HG02610 (cell line): ENCODE measurements around the gene GARNL3.

Experiments
- ATAC-seq: cut with Tn5 transposase; IDR thresholded peaks from one replicate; pipeline ENCODE4 v1.9.1; 2021; ENCODE audit warnings: mild to moderate bottlenecking, moderate library complexity; ENCODE audit not compliant: unreplicated experiment

GARNL3 gene

GRCh38 chr9:127370672-127371648, 106.4 kb downstream of the GARNL3 start:
- no peak for ATAC-seq

DNA sequence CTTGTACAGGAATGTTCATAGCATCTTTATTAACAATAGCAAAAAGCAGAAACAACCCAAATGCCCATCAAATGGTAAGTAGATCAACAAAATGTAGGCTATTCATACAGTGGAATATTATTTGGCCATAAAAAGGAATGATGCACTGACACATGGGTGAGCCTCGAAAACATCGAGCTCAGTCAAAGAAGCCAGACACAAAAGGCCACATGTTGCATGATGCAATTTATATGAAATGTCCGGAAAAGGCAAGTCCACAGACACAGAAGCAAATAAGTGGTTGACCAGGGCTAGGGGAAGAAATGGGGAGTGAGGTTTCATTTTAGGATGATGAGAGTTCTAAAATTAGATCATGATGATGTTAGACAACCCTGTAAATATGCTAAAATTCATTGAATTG, 115.9 kb downstream of the GARNL3 start:
- ATAC-seq: no peak

DNA sequence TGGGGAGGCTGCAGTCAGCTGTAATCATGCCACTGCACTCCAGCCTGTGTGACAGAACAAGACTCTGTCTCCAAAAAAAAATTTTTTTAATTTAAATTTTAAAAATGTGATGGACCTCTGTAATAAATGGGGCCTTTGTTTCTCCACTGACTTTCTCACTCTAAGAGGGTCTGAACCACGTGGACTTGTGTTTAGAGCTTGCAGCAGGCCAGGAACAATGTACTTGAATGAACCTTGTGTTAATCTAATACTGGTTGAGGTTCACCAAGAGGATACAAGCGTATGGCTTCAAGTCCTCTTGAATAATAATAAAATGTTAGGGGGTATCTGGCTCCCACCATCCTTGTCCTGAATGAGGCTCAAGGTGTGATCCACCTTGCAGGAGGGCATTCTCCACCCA, 118.0 kb downstream of the GARNL3 start:
- ATAC-seq: no peak

DNA sequence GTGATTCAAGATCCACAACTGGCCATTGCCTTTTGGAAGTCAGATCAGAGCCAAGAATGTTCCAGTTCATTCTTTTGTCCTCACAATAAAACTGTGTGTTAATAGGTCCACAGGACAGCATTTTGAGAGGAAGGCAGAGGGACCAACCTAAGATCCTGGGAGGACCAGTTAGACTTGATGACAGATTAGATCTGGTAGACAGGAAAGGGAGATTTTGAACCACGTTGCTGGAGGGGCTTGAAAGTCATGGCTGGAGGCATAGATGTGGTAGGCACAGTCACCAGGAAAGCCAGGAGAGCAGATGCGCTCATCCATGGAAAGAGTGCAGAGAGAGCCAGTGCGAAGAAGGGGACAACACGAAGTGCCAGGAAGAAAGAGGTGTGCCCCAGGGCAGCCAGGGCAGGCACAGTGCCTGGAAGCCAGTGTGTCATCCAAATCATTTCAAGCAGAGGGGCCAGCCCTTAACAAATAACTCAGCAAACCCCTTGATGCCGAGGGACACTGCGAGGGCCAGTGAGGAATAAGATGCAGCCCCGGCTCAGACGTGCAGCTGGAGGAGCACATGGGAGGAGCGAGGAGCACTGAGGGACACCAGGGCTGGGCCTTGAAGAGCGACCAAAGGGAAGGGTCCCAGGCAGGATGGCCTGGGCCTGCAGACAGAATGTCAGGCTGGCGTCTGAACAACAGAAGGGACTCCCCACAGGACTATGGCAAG, 119.6 kb downstream of the GARNL3 start:
- ATAC-seq: no peak

DNA sequence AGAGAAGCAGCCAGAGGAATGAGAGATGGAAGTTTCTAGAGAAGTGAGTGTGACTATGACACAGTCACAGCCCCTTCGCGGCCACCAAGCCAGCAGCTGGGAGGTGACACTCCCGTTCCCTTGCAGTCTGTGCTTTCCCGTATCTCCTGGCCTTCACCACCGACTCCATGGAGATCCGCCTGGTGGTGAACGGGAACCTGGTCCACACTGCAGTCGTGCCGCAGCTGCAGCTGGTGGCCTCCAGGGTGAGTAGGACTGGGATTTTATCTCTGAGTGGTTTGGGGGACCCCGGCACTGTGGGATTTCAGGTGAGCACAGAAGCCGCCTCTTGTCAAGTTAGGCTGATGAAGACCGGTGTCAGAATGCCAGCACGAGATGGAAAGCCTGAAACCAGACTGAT, 120.3 kb downstream of the GARNL3 start:
- no peak for ATAC-seq

- no peak for ATAC-seq
Observed at GRCh38 chr9:127386249-127386648, 121.7 kb downstream of the GARNL3 start.

GRCh38 chr9:127386981-127387380, 122.4 kb downstream of the GARNL3 start:
- ATAC-seq: no peak

DNA sequence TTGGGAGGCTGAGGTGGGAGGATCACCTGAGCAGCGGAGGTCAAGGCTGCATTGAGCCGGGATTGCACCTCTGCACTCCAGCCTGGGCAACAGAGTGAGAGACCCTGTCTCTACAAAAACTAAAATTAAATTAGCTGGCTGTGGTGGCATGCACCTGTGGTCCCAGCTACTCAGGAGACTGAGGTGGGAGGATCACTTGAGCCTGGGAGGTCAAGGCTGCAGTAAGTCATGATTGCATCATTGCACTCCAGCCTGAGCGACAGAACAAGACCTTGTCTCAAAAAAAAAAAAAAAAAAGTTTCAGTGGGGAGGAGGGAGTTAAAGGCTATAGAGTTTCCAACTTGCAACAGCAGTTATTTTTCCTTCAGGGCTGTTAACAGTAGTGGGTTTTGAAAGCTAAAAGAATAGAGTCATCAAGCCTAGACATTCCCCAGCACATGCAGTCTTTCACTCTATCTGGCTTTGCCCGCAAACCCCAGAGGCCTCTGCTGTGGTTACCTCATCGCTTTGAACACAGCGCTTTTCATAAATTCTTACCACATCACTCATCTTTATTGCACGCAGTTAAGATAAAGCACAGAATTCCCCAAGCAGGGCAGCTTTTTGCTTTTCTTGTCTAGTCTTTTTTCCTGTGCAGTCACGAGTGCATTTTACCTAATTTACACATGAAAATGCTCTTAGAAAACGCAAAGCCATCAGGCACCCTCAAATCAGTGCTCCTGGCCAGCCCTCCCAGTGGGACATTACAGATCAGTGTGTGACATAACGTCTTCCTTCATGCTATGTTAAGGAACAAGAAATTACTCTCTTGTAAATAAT, 123.7 kb downstream of the GARNL3 start:
- ATAC-seq: peak; percentile 90

GRCh38 chr9:127388856-127389238, 124.3 kb downstream of the GARNL3 start:
- ATAC-seq: no peak

GRCh38 chr9:127389381-127390247, 125.0 kb downstream of the GARNL3 start:
- ATAC-seq: no peak

DNA sequence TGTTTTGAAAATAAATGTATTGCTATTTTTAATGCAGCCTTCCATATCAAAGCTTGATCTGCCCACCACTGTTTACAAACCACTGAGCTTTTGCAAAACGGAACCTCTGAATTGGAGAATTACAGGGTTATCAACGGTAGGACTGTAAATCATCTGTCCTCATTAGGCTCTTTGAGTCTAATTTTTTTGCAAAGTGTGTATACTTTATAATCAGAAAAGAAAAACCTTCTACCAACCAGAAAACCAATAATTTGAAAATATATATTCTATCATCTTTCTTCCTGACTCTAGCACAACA, 125.6 kb downstream of the GARNL3 start:
- no peak for ATAC-seq

GRCh38 chr9:127390563-127390962, 126.0 kb downstream of the GARNL3 start:
- no peak for ATAC-seq

- ATAC-seq: no peak
Observed at GRCh38 chr9:127392166-127392565, 127.6 kb downstream of the GARNL3 start.

GRCh38 chr9:127392976-127393375, 128.4 kb downstream of the GARNL3 start:
- ATAC-seq: no peak

DNA sequence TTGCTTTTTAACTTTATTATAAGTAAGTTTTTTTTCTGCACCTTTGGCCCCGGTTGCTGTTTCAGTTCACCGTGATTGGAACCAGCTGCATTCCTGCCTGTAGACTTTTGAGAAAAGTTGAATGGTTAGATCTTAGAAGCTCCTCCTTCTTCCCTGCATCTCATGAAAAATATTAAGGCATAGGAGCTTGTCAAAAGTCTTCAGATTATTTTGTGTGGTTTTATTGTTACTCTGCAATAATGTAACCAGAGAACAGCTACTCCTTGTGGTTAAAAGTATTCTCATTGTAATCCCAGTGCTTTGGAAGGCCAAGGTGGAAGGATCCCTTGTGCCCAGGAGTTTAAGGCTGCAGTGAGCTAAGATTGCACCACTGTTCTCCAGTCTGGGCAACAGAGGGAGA, 129.1 kb downstream of the GARNL3 start:
- no peak for ATAC-seq

DNA sequence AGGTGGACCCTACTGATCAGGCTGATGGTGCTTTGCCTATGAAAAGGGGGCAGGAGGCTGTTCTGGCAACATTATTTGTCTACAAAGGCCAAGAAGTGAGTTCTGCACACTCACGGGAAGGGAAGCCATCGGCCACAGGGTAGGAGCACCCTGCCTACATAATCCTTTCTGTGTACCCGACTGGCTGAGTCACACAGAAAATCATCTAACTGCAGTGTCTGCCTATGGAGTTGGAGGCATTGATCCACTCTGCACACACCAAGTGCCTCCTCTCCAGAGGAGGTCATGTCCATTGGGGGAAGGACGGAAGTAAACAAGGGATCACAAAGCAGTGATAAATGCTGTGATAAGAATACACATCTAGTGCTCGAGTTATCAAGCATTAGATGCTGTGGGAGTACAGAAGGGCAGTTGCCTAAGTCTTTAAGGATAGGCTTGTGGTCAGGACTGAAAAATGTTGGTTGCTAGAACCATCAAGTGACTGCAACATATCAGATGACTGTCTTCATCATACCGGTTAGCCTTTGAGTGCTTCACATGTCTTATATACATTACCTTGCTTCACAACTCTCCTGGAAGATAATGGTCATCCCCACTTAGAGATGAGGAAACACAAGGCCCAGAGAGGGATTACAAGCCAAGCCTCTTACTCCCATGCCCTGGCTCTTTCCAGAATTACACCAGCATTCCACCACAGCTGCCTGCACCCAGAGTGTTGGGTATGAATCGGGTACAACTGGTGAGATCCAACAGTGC, 131.1 kb downstream of the GARNL3 start:
- no peak for ATAC-seq

DNA sequence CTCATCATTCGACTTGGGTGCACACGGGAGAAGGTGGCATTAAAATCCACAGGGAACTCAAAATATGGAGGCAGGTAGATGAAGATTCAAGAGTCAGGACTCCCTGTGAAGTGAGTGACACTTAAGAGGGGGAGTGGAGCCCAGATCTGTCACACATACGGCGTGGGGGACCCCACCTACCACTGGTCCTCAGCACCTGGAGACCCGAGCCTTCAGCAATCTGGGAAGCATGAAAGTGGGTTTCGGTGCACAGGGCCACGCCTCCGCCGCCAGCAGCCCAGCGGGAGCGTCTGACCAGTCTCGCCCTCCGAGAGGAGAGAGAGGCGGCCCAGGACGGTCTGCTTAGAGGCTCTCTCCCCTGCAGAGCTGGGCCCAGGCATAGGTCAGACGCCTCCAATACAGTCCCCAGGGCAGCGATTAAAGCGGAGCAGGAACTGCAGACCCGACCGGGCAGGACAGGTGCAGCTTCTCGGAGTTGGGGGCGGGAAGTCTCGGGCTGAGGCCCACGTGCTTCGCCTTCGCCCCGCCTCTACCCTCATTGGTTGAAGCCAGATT, 131.8 kb downstream of the GARNL3 start:
- ATAC-seq: no peak

- peak; percentile 97 for ATAC-seq
Observed at GRCh38 chr9:127396808-127397645, 132.5 kb downstream of the GARNL3 start, which contains the start of gene SLC2A8. Gene SLC2A8 (plus strand): TSS chr9:127397169. CDS start chr9:127397231, 62 bp downstream.
